OCI-LY7 (cell line): ENCODE results near the gene MRAP. TPM values are rescaled to one million over a fixed set of nuclear protein-coding genes. Genes with fewer than 3 reads are reported as not detected.

Source experiments
- BruUV-seq: library from RNA; stranded (reverse); fragments of 400-500 nt; replicated peaks from 2 replicates; lab custom pipeline; 2021; lab: Mats Ljungman, UMichigan
- CTCF ChIA-PET: fragments of 300-600 bp; sonication (Branson Sonifier 250); formaldehyde crosslinking; loops from one replicate; lab custom pipeline; 2022; ENCODE audit warnings: antibody characterized with exemption; ENCODE audit not compliant: unreplicated experiment; lab: Charles Lee
- POLR2A ChIA-PET: fragments of 300-600 bp; sonication (Branson Sonifier 250); formaldehyde crosslinking; loops from one replicate; lab custom pipeline; 2022; ENCODE audit warnings: antibody characterized with exemption; lab: Charles Lee
- DNase-seq: peaks from one replicate; pipeline ENCODE4 v3.0.0-alpha.2; 2015; ENCODE audit warnings: low spot score
- H2AFZ ChIP-seq: fragments of 200-600 bp; sonication (generic), shearing (Covaris generic); 2 replicates; pipeline ENCODE4 v1.6.1; 2014; ENCODE audit warnings: mild to moderate bottlenecking, antibody characterized with exemption, low read length, moderate library complexity
- H3K27ac ChIP-seq: fragments of 200-600 bp; sonication (generic); 2 replicates; pipeline ENCODE4 v1.5.1; 2014; ENCODE audit warnings: mixed run types, low read depth, mild to moderate bottlenecking, moderate library complexity, low read length, inconsistent platforms; ENCODE audit not compliant: poor library complexity, severe bottlenecking
- H3K36me3 ChIP-seq: fragments of 200-600 bp; sonication (generic); 2 replicates; pipeline ENCODE4 v1.6.1; 2014; ENCODE audit warnings: mild to moderate bottlenecking, antibody characterized with exemption, low read length, moderate library complexity, mixed read lengths; ENCODE audit not compliant: insufficient read depth
- H3K4me1 ChIP-seq: fragments of 200-600 bp; sonication (generic); 2 replicates; pipeline ENCODE4 v1.5.1; 2014; ENCODE audit warnings: mild to moderate bottlenecking, low read length; ENCODE audit not compliant: insufficient read depth, poor library complexity, severe bottlenecking
- H3K4me2 ChIP-seq: fragments of 200-600 bp; sonication (generic); 2 replicates; pipeline ENCODE4 v1.6.1; 2014; ENCODE audit warnings: mild to moderate bottlenecking, low read length
- H3K4me3 ChIP-seq: fragments of 200-600 bp; sonication (generic); 2 replicates; pipeline ENCODE4 v1.5.1; 2014; ENCODE audit warnings: mild to moderate bottlenecking, low read depth, low read length; ENCODE audit not compliant: poor library complexity, severe bottlenecking
- H3K79me2 ChIP-seq: fragments of 200-600 bp; sonication (generic); 2 replicates; pipeline ENCODE4 v1.6.1; 2016; ENCODE audit warnings: low read depth, mild to moderate bottlenecking, low read length, moderate library complexity, mixed read lengths; ENCODE audit not compliant: insufficient read depth
- H3K9me2 ChIP-seq: fragments of 200-600 bp; sonication (generic); 2 replicates; pipeline ENCODE4 v1.6.1; 2016; ENCODE audit warnings: mild to moderate bottlenecking, low read length, mixed read lengths; ENCODE audit not compliant: insufficient read depth
- H3K9me3 ChIP-seq: fragments of 200-600 bp; sonication (generic); 2 replicates; pipeline ENCODE4 v1.6.1; 2014; ENCODE audit warnings: mild to moderate bottlenecking, mixed run types, low read length, mixed read lengths
- H4K20me1 ChIP-seq: fragments of 200-600 bp; sonication (generic); 2 replicates; pipeline ENCODE4 v1.6.1; 2014; ENCODE audit warnings: mild to moderate bottlenecking, antibody characterized with exemption, low read length, moderate library complexity, mixed read lengths; ENCODE audit not compliant: insufficient read depth
- CTCF ChIP-seq: fragments of 200-600 bp; sonication (generic); conservative IDR thresholded peaks from 2 replicates; pipeline ENCODE4 v1.5.1; 2014; ENCODE audit warnings: mild to moderate bottlenecking, antibody characterized with exemption, low read length, moderate library complexity, mixed read lengths
- EZH2phosphoT487 ChIP-seq: fragments of 200-600 bp; sonication (generic); IDR thresholded peaks from 2 replicates; pipeline ENCODE4 v1.6.1; 2018; ENCODE audit warnings: low read depth, borderline replicate concordance, mild to moderate bottlenecking, mixed run types, antibody characterized with exemption, low read length, moderate library complexity, mixed read lengths
- intact Hi-C: fragments of 100-400 bp; cut with micrococcal nuclease; formaldehyde crosslinking; loops from one replicate; pipeline ENCODE4 v1.10.0; 2022; ENCODE audit not compliant: unreplicated experiment
- total RNA-seq, 2 experiments: library from RNA; depleted of rRNA in 1 of 2; stranded (reverse); fragments of >200 nt in 1 of 2; shearing (Covaris generic) in 1 of 2; gene quantifications; 2 replicates each; pipeline ENCODE4 v1.2.3, GENCODE V29; 2014 to 2022

MRAP gene
- total RNA-seq, 2 experiments from 2014 or later = not detected

GRCh38 chr21:32252136-32252535 lies 46.5 kb upstream of the MRAP start:
- no TSS peak for BruUV-seq
- H3K36me3 ChIP-seq = no peaks in the 10 kb centered on the region
- no peaks in the 10 kb centered on the region for H3K79me2 ChIP-seq
- no peak overlapping the region for H3K4me3 ChIP-seq
- DNase-seq = no peak
- no peaks in the 10 kb centered on the region for H3K9me3 ChIP-seq
- H3K4me1 ChIP-seq = no peaks in the 10 kb centered on the region
- H3K9me2 ChIP-seq = no peaks in the 10 kb centered on the region
- no peak overlapping the region for H3K4me2 ChIP-seq
- ChIA-PET CTCF (no interaction called here), POLR2A (no interaction called here)
- no peak overlapping the region for H2AFZ ChIP-seq
- no peaks in the 10 kb centered on the region for H4K20me1 ChIP-seq
- H3K27ac ChIP-seq = no peak overlapping the region
- intact Hi-C loops = loop anchor here (10.0 kb wide), 1 partner anchor 157 kb away; no protein-coding TSS in a partner anchor
- no peak for TF ChIP-seq CTCF

GRCh38 chr21:32253215-32253641 lies 45.4 kb upstream of the MRAP start:
- H3K9me3 ChIP-seq = no peaks in the 10 kb centered on the region
- H3K9me2 ChIP-seq = no peaks in the 10 kb centered on the region
- no TSS peak for BruUV-seq
- TF ChIP-seq EZH2phosphoT487 (no peak), CTCF (no peak)
- no peak overlapping the region for H3K4me3 ChIP-seq
- no peak for DNase-seq
- H3K4me1 ChIP-seq = no peaks in the 10 kb centered on the region
- intact Hi-C loops = loop anchor here (10.0 kb wide), 1 partner anchor 158 kb away; no protein-coding TSS in a partner anchor
- H3K36me3 ChIP-seq = no peaks in the 10 kb centered on the region
- CTCF ChIA-PET = no interaction called here
- H3K79me2 ChIP-seq = no peaks in the 10 kb centered on the region
- H3K27ac ChIP-seq = no peak overlapping the region
- no peak overlapping the region for H2AFZ ChIP-seq
- H4K20me1 ChIP-seq = no peaks in the 10 kb centered on the region
- H3K4me2 ChIP-seq = no peak overlapping the region
- POLR2A ChIA-PET = no interaction called here

GRCh38 chr21:32256251-32256650 lies 42.4 kb upstream of the MRAP start:
- H3K4me1 ChIP-seq = no peaks in the 10 kb centered on the region
- POLR2A ChIA-PET = interaction anchor here (0.5 kb wide), 1 partner anchor 480 kb away, joined by 3 read pairs; no protein-coding TSS in a partner anchor
- no peak for DNase-seq
- H3K9me3 ChIP-seq = no peaks in the 10 kb centered on the region
- H3K4me2 ChIP-seq = no peak overlapping the region
- intact Hi-C loops = loop anchor here (10.0 kb wide), 1 partner anchor 161 kb away; no protein-coding TSS in a partner anchor
- no peak for TF ChIP-seq EZH2phosphoT487
- no peak for TF ChIP-seq CTCF
- H3K36me3 ChIP-seq = no peaks in the 10 kb centered on the region
- H3K4me3 ChIP-seq = no peak overlapping the region
- no peaks in the 10 kb centered on the region for H4K20me1 ChIP-seq
- no peak overlapping the region for H3K27ac ChIP-seq
- no TSS peak for BruUV-seq
- H2AFZ ChIP-seq = no peak overlapping the region
- H3K9me2 ChIP-seq = no peaks in the 10 kb centered on the region
- no peaks in the 10 kb centered on the region for H3K79me2 ChIP-seq
- CTCF ChIA-PET = no interaction called here
